WERI-Rb-1 (cell line): ENCODE results near the gene ZNF516.

Experiments used
- DNase-seq: peaks from one replicate; pipeline ENCODE4 v3.0.0-alpha.2; 2020
- H3K27ac ChIP-seq: fragments of 250-450 bp; sonication (Bioruptor Pico); 2 replicates; pipeline ENCODE4 v1.5.1; 2020; ENCODE audit warnings: mild to moderate bottlenecking, moderate library complexity
- H3K27me3 ChIP-seq: fragments of 250-450 bp; sonication (Bioruptor Pico); 2 replicates; pipeline ENCODE4 v1.5.1; 2021; ENCODE audit warnings: mild to moderate bottlenecking, low read depth, moderate library complexity; ENCODE audit not compliant: insufficient read depth, severe bottlenecking
- H3K36me3 ChIP-seq: fragments of 250-450 bp; sonication (Bioruptor Pico); 2 replicates; pipeline ENCODE4 v1.5.1; 2020; ENCODE audit warnings: mild to moderate bottlenecking, moderate library complexity
- H3K4me3 ChIP-seq: 2 replicates; pipeline ENCODE4 v1.5.1; 2011; ENCODE audit warnings: low read depth, mild to moderate bottlenecking, control low read depth, low read length
- H3K9me3 ChIP-seq: fragments of 250-450 bp; sonication (Bioruptor Pico); 2 replicates; pipeline ENCODE4 v1.5.1; 2021; ENCODE audit warnings: mild to moderate bottlenecking, moderate library complexity; ENCODE audit not compliant: severe bottlenecking
- CTCF ChIP-seq: IDR thresholded peaks from 2 replicates; pipeline ENCODE4 v1.5.1; 2011; ENCODE audit warnings: low read depth, mild to moderate bottlenecking, control low read depth, inconsistent platforms, low read length

ZNF516 gene

GRCh38 chr18:76404345-76404831 is 90.7 kb downstream of the ZNF516 start:
- H3K9me3 ChIP-seq = no peaks in the 10 kb centered on the region
- TF ChIP-seq CTCF = no peak
- H3K27me3 ChIP-seq = no peaks in the 10 kb centered on the region
- H3K27ac ChIP-seq = no peak overlapping the region
- peaks cover 29% of the 10 kb centered on the region for H3K36me3 ChIP-seq
- no peak for DNase-seq
- no peak overlapping the region for H3K4me3 ChIP-seq

GRCh38 chr18:76402026-76402990 is 92.7 kb downstream of the ZNF516 start:
- Histone ChIP-seq H3K27me3 (no peaks in the 10 kb centered on the region), H3K36me3 (peaks cover 36% of the 10 kb centered on the region), H3K27ac (no peak overlapping the region), H3K4me3 (no peak overlapping the region), H3K9me3 (no peaks in the 10 kb centered on the region)
- no peak for TF ChIP-seq CTCF
- DNase-seq = no peak

- TF ChIP-seq CTCF = no peak
- H3K4me3 ChIP-seq = no peak overlapping the region
- H3K27ac ChIP-seq = no peak overlapping the region
Measured at GRCh38 chr18:76401498-76401897, 93.5 kb downstream of the ZNF516 start.

GRCh38 chr18:76399613-76400391 is 95.2 kb downstream of the ZNF516 start:
- DNase-seq = no peak
- Histone ChIP-seq H3K9me3 (no peaks in the 10 kb centered on the region), H3K27ac (no peak overlapping the region), H3K27me3 (no peaks in the 10 kb centered on the region), H3K4me3 (no peak overlapping the region), H3K36me3 (peaks cover 40% of the 10 kb centered on the region)
- no peak for TF ChIP-seq CTCF

More at GRCh38 chr18:76401498-76401897, 93.5 kb downstream of the ZNF516 start:
- H3K36me3 ChIP-seq = peaks cover 36% of the 10 kb centered on the region
- no peaks in the 10 kb centered on the region for H3K27me3 ChIP-seq
- no peaks in the 10 kb centered on the region for H3K9me3 ChIP-seq
- DNase-seq = no peak

GRCh38 chr18:76398896-76399612 is 96.0 kb downstream of the ZNF516 start:
- Histone ChIP-seq H3K27ac (no peak overlapping the region), H3K9me3 (no peaks in the 10 kb centered on the region), H3K4me3 (no peak overlapping the region), H3K36me3 (peaks cover 33% of the 10 kb centered on the region), H3K27me3 (no peaks in the 10 kb centered on the region)
- TF ChIP-seq CTCF = peak; percentile 98
- peak; percentile 81 for DNase-seq
